Measurements from ENCODE around the gene HOXC5. TPM values are rescaled to one million over a fixed set of nuclear protein-coding genes. Genes with fewer than 3 reads are reported as not detected.

HOXC5 gene
- total and polyA plus RNA-seq, 4 donors: not detected

Small RNA genes lying within 50 kb of the gene (small RNA-seq; reads per million reads assigned to genes)
- not detected for gene HOXC5
- gene MIR196A2: not detected
- 0.09 reads per million for gene MIR615

Other genes starting within 250 kb of the HOXC5 start
- not detected for gene HOXC13, start 94.2 kb upstream of the HOXC5 start, total RNA-seq
- not detected for gene HOXC13, start 94.2 kb upstream of the HOXC5 start, polyA plus RNA-seq
- gene HOXC12, start 78.1 kb upstream of the HOXC5 start, total RNA-seq: not detected
- not detected for gene HOXC12, start 78.1 kb upstream of the HOXC5 start, polyA plus RNA-seq
- gene HOXC11, start 59.9 kb upstream of the HOXC5 start, total RNA-seq: not detected
- not detected for gene HOXC11, start 59.9 kb upstream of the HOXC5 start, polyA plus RNA-seq
- not detected for gene HOTAIR, start 58.1 kb upstream of the HOXC5 start, total RNA-seq
- gene HOTAIR, start 58.1 kb upstream of the HOXC5 start, polyA plus RNA-seq: not detected
- gene HOXC10, start 47.9 kb upstream of the HOXC5 start, total RNA-seq: not detected
- gene HOXC10, start 47.9 kb upstream of the HOXC5 start, polyA plus RNA-seq: not detected
- not detected for gene HOXC9, start 32.9 kb upstream of the HOXC5 start, total RNA-seq
- gene HOXC9, start 32.9 kb upstream of the HOXC5 start, polyA plus RNA-seq: not detected
- not detected for gene HOXC8, start 24.1 kb upstream of the HOXC5 start, total RNA-seq
- not detected for gene HOXC8, start 24.1 kb upstream of the HOXC5 start, polyA plus RNA-seq
- under 1 TPM in 1 of 2 donors, not detected in 1; 0.33 TPM for gene HOXC6, start 4.6 kb upstream of the HOXC5 start, total RNA-seq
- gene HOXC6, start 4.6 kb upstream of the HOXC5 start, polyA plus RNA-seq: not detected
- not detected for gene HOXC4, start 20.8 kb downstream of the HOXC5 start, total RNA-seq
- gene HOXC4, start 20.8 kb downstream of the HOXC5 start, polyA plus RNA-seq: under 1 TPM in 1 of 2 donors, not detected in 1; 0.02 TPM
- 10 to 100 TPM; 17.6 to 22.9 TPM for gene SMUG1, start 155.9 kb downstream of the HOXC5 start, total RNA-seq
- gene SMUG1, start 155.9 kb downstream of the HOXC5 start, polyA plus RNA-seq: 10 to 100 TPM; 28.0 to 42.9 TPM
- gene CBX5, start 247.1 kb downstream of the HOXC5 start, total RNA-seq: 10 to 100 TPM; 15.1 to 62.3 TPM
- 1 to 10 TPM; 4.4 to 10.0 TPM for gene CBX5, start 247.1 kb downstream of the HOXC5 start, polyA plus RNA-seq
- 100 to 1,000 TPM; 169 to 274 TPM for gene HNRNPA1, start 247.7 kb downstream of the HOXC5 start, total RNA-seq
- 100 to 1,000 TPM in 1 of 2 donors, 10 to 100 TPM in 1; 81.0 to 241 TPM for gene HNRNPA1, start 247.7 kb downstream of the HOXC5 start, polyA plus RNA-seq

All from liver (tissue), 5 donors.